Sigmoid colon (tissue), 7 donors: Measurements from ENCODE around the gene SMIM43. TPM values are rescaled to one million over a fixed set of nuclear protein-coding genes. Genes with fewer than 3 reads are reported as not detected.

Source experiments
- DNase-seq: peaks from one replicate; pipeline ENCODE4 v3.0.0-alpha.2; 2019
- H3K27ac ChIP-seq, 4 donors: fragments of 200-600 bp; sonication (generic); one replicate each; pipeline ENCODE4 v1.5.1; 2016 to 2019; ENCODE audit warnings: mild to moderate bottlenecking in 1 of 4
- H3K27me3 ChIP-seq, 3 donors: fragments of 200-600 bp; sonication (generic); one replicate each; pipeline ENCODE4 v1.5.1; 2019; ENCODE audit warnings: mild to moderate bottlenecking in 1 of 3
- H3K36me3 ChIP-seq, 4 donors: fragments of 200-600 bp; sonication (generic); one replicate each; pipeline ENCODE4 v1.5.1; 2016 to 2019
- H3K4me1 ChIP-seq, 4 donors: fragments of 200-600 bp; sonication (generic); one replicate each; pipeline ENCODE4 v1.5.1; 2017 to 2019
- H3K4me3 ChIP-seq, 4 donors: fragments of 200-600 bp; sonication (generic); one replicate each; pipeline ENCODE4 v1.5.1; 2017 to 2019; ENCODE audit warnings: mild to moderate bottlenecking in 2 of 4, moderate library complexity in 1 of 4
- H3K9me3 ChIP-seq, 4 donors: fragments of 200-600 bp in 3 of 4; sonication (generic) in 3 of 4; one replicate each; pipeline versions ENCODE4 v1.5.1 to v1.6.1; 2013 to 2019
- CTCF ChIP-seq, 4 experiments: fragments of 450-650 bp in 3 of 4; fragments of 200-600 bp in 1 of 4; IDR thresholded peaks; one replicate each; pipeline ENCODE4 v1.5.1; 2016 to 2019; ENCODE audit warnings: antibody characterized with exemption in 4 of 4, mild to moderate bottlenecking in 3 of 4, moderate library complexity in 2 of 4
- EP300 ChIP-seq, 4 donors: sonication (generic); formaldehyde crosslinking; IDR thresholded peaks; one replicate each; pipeline ENCODE4 v1.6.1; 2017; ENCODE audit warnings: antibody characterized with exemption in 4 of 4
- POLR2A ChIP-seq, 2 donors: fragments of 450-650 bp; IDR thresholded peaks; one replicate each; pipeline ENCODE4 v1.6.1; 2016; ENCODE audit warnings: antibody characterized with exemption in 2 of 2, mild to moderate bottlenecking in 2 of 2, moderate library complexity in 2 of 2
- POLR2AphosphoS5 ChIP-seq, 4 donors: sonication (generic); formaldehyde crosslinking; IDR thresholded peaks; one replicate each; pipeline ENCODE4 v1.6.1; 2017; ENCODE audit warnings: antibody characterized with exemption in 4 of 4
- WGBS, 2 donors: extraction: QIAGEN DNeasy Blood & Tissue Kit; methylation state at CpG; one replicate each; pipeline ENCODE4 v1.1.7; 2013; 5-methylcytosine and 5-hydroxymethylcytosine counted together
- intact Hi-C: fragments of 100-400 bp; cut with DNase I; formaldehyde crosslinking; loops from one replicate; pipeline ENCODE4 v1.15.1; 2023
- polyA plus RNA-seq, 3 donors: library from polyadenylated mRNA; stranded (reverse); fragments of 200-250 nt; gene quantifications; one replicate each; pipeline ENCODE4 v1.2.3, GENCODE V29; 2013
- total RNA-seq, 4 donors: library from RNA; depleted of rRNA; stranded (reverse); fragments of >200 nt; gene quantifications; one replicate each; pipeline ENCODE4 v1.1.0, GENCODE V29; 2016
- donor health status: healthy with polysubstance abuse.
- donor health status: Bipolar disorder and iron deficiency.
- donor health status: healthy.

SMIM43 gene
- 1 to 10 TPM in 1 of 4 donors, under 1 TPM in 2, not detected in 1; 0.54 to 1.1 (median 0.66) TPM for total RNA-seq
- polyA plus RNA-seq = under 1 TPM in 1 of 3 donors, not detected in 2; 0.44 TPM

DNA sequence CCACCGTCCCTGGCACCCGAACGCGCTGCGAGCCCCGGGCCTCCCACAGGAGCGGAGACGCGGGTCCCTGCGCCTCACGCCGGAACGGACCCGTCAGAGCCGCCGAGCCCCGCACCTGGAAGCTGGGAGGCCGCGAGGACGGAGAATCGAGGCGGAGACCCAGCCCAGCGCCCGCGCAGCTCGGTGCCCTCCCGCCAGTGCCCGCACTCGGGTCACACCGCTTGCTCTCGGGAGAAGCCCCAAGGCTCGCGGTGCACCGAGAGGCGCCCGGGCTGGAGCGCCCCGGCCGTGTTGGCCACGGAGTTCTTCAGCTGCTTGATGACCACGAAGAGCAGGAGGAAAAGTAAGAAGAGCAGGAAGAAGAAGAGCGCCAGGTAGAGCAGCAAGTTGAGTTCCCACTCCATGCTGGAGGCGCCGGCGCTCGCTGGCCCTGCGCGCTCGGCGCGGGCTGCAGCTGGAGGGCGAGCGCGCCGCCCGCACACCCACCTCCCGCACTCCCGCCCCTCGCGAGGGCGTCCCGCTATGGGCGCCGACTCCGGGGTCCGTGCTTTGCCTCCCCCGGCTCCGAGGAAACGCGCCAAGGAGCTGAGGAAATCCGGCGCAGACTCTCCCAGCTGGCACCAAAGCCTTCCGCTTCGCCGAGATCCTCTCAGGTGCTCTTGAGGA is at the start of gene SMIM43:
SMIM43 (minus strand) TSS at position 463 of the 666 bp plus-strand sequence; CDS start at position 404, 59 bp downstream.
- Histone ChIP-seq H3K4me1 (peaks cover 0 to 10% (median 7%) of the 10 kb centered on the region in 4 donors), H3K27me3 (peaks cover 8 to 34% (median 17%) of the 10 kb centered on the region in 3 donors), H3K4me3 (peak within 1 kb of the TSS; percentile 18 to 45 (median 36)), H3K27ac (no peak within 1 kb of the TSS), H3K9me3 (no peaks in the 10 kb centered on the region), H3K36me3 (no peaks in the 10 kb centered on the region)
- intact Hi-C loops = no loop called here
- no peak for TF ChIP-seq EP300 (IDR thresholded peaks at IDR 0.05)
- TF ChIP-seq POLR2A (IDR thresholded peaks at IDR 0.05) = no peak
- TF ChIP-seq POLR2AphosphoS5 (IDR thresholded peaks at IDR 0.05) = no peak
- TF ChIP-seq CTCF (IDR thresholded peaks at IDR 0.05) = no peak
- no peak for DNase-seq
- WGBS, 2 donors = 1 to 8% methylated on average over 75 of the region's 75 CpGs

- peaks cover 4 to 91% (median 38%) of the 10 kb centered on the region in 4 donors for H3K36me3 ChIP-seq
- WGBS, 2 donors = 90 to 92% methylated on average over 2 of the region's 2 CpGs
- no peak overlapping the region for H3K4me3 ChIP-seq
- H3K9me3 ChIP-seq = no peaks in the 10 kb centered on the region
- no peak for DNase-seq
- no peak for TF ChIP-seq POLR2AphosphoS5 (IDR thresholded peaks at IDR 0.05)
- TF ChIP-seq EP300 (IDR thresholded peaks at IDR 0.05) = no peak
- TF ChIP-seq POLR2A (IDR thresholded peaks at IDR 0.05) = no peak
- no peak for TF ChIP-seq CTCF (IDR thresholded peaks at IDR 0.05)
- no peaks in the 10 kb centered on the region for H3K4me1 ChIP-seq
- intact Hi-C loops = no loop called here
- no peak overlapping the region for H3K27ac ChIP-seq
- H3K27me3 ChIP-seq = no peaks in the 10 kb centered on the region
Measured at GRCh38 chr4:121814756-121815155, 49.8 kb upstream of the SMIM43 start.

GRCh38 chr4:121811122-121811521 is 46.2 kb upstream of the SMIM43 start:
- no peak overlapping the region for H3K27ac ChIP-seq
- no peak for TF ChIP-seq POLR2A (IDR thresholded peaks at IDR 0.05)
- H3K27me3 ChIP-seq = no peaks in the 10 kb centered on the region
- H3K36me3 ChIP-seq = peaks cover 4 to 99% (median 36%) of the 10 kb centered on the region in 4 donors
- no peak for DNase-seq
- no peaks in the 10 kb centered on the region for H3K9me3 ChIP-seq
- intact Hi-C loops = no loop called here
- H3K4me3 ChIP-seq = no peak overlapping the region
- no peaks in the 10 kb centered on the region for H3K4me1 ChIP-seq

GRCh38 chr4:121806411-121806810 is 41.4 kb upstream of the SMIM43 start:
- no peak overlapping the region for H3K27ac ChIP-seq
- H3K4me1 ChIP-seq = peaks cover 0 to 14% (median 7%) of the 10 kb centered on the region in 4 donors
- peaks cover 0 to 89% (median 34%) of the 10 kb centered on the region in 4 donors for H3K36me3 ChIP-seq
- 81 to 91% methylated on average over 4 of the region's 4 CpGs for WGBS, 2 donors
- TF ChIP-seq EP300 (IDR thresholded peaks at IDR 0.05) (no peak), POLR2A (IDR thresholded peaks at IDR 0.05) (no peak), CTCF (IDR thresholded peaks at IDR 0.05) (no peak), POLR2AphosphoS5 (IDR thresholded peaks at IDR 0.05) (no peak)
- H3K9me3 ChIP-seq = no peaks in the 10 kb centered on the region
- no peak overlapping the region for H3K4me3 ChIP-seq
- intact Hi-C loops = no loop called here
- H3K27me3 ChIP-seq = no peaks in the 10 kb centered on the region
- DNase-seq = no peak

GRCh38 chr4:121801715-121802075 is 36.7 kb upstream of the SMIM43 start:
- Histone ChIP-seq H3K9me3 (no peaks in the 10 kb centered on the region), H3K36me3 (peaks cover 0 to 43% (median 13%) of the 10 kb centered on the region in 4 donors), H3K4me1 (peaks cover 0 to 17% (median 9%) of the 10 kb centered on the region in 4 donors), H3K27ac (peak overlapping the region; percentile 85 to 96 (median 89)), H3K27me3 (no peaks in the 10 kb centered on the region), H3K4me3 (peak overlapping the region; percentile 82 to 90 (median 88))
- no peak for DNase-seq
- TF ChIP-seq CTCF (IDR thresholded peaks at IDR 0.05) (no peak), POLR2A (IDR thresholded peaks at IDR 0.05) (no peak), POLR2AphosphoS5 (IDR thresholded peaks at IDR 0.05) (no peak), EP300 (IDR thresholded peaks at IDR 0.05) (no peak)
- intact Hi-C loops = loop anchor here (5.0 kb wide), 2 partner anchors 71 to 104 kb away; partner anchors contain the start of genes ANXA5 and BBS7
- 12 to 21% methylated on average over 4 of the region's 4 CpGs for WGBS, 2 donors
